Measurements from ENCODE around the gene LPP.
A peak's percentile ranks its signal among the peaks of the same experiment; 100 is the strongest.
"Not testable (repeated sequence)": the region's sequence is repeated elsewhere in the genome, so short reads cannot be mapped to it uniquely, and the experiment has no call there.

LPP gene

GRCh38 chr3:188407158-188407880 is 253.4 kb downstream of the LPP start:
- DNase-seq: peak; percentile 82

DNA sequence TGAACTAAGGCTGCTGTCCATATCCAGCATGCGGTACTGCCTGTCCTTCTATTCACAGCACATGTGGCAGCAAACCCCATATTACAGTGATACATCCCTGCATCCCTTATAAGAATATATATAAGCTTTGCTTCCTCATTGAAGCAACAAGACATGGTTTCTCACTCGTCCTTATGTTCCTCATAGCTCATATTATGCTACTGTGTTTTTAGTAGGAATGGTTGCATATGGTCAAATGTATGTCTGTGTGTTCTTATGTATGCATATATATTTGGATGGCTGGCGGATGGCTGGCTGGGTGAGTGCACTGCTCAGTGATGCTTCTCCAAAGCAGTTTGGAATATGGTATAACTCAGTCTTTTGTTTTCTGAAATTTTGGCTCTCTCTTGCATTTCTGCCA is 254.9 kb downstream of the LPP start:
- DNase-seq: no peak

GRCh38 chr3:188411750-188412149 is 257.8 kb downstream of the LPP start:
- DNase-seq: no peak

DNA sequence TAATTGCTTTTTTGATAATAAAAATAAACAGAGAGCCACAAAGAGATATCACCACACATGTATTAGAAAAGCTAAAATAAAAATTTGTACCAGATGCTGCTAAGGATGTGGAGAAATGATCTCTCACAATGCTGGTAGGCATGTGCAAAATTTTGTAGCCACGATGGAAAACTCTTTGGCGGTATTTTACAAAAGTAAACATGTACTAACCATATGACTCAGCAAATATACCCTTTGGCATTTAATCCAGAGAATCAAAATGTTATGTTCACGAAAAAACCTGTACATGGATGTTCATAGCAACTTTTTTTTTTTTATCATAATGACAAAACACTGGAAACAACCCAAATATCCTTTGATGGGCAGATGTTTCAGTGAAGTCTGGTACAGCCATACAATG is 261.2 kb downstream of the LPP start:
- peak; percentile 50 for DNase-seq

DNA sequence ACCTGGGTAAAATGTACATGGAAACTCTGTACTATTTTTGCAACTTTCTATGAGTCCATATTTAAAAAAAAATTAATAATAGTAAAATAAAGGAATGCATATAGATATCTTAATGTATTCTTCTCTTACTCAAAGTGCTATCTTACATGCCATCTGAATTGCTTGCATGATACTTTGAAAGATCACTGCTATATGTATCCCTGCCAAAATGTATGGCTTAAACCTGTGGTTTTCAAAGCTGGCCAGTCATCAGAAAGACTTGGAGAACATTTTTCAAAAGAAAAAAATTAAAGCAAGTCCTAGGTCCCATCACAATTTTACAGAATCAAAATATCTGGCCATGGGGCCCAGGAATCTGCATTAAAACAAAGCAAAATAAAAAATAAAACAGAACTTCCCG is 262.1 kb downstream of the LPP start:
- peak; percentile 79 for DNase-seq

GRCh38 chr3:188417271-188417696 is 263.3 kb downstream of the LPP start:
- no peak for DNase-seq

DNA sequence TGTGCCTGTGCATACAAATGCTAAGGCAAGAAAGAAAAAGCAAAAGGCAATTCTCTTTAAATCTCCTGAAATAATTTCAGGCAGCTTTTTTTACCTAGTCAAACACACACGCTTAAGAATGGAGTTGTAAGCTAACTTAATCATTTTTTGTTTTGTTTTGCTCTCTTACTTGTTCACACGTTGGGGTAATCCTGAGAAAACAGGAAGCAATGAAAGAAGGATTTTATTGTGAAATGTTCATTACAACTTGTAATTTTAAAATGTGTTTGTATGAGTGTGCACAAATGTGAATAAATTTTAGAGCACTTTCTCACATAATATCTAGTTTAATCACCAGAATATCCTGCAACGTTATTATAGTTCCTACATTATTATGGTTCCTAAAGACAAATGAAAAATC is 263.8 kb downstream of the LPP start:
- DNase-seq: no peak

DNA sequence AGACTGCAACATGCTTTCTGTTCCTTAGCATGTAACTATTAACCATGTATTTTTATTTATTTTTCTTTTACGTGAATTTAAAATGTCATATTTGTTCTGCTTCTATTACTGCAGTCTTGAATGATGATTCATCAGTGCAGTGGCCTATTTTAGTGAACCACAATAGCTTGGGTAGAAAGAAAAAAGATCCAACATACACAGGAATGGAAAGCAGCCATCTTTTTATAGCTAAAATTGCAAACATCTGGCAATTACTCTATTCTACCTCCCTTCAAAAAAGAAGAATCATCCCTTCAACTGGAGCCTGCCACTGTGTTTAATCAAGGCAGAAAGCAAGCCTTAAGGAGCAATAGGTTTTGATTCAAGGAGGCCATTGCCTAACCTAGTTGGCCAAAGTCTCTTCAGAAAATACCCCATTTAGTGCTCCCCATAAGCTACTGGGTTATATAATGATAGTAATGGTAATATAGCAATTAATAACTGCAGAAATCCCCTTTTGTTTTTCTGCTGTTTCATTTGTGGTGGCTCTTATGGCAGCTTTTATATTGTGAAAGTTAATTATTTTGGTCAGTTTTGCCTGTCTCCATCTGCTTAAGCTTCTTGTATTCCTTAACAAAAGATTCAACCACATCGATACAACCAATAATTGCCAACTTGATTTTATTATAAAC is 267.3 kb downstream of the LPP start:
- peak; percentile 93 for DNase-seq

DNA sequence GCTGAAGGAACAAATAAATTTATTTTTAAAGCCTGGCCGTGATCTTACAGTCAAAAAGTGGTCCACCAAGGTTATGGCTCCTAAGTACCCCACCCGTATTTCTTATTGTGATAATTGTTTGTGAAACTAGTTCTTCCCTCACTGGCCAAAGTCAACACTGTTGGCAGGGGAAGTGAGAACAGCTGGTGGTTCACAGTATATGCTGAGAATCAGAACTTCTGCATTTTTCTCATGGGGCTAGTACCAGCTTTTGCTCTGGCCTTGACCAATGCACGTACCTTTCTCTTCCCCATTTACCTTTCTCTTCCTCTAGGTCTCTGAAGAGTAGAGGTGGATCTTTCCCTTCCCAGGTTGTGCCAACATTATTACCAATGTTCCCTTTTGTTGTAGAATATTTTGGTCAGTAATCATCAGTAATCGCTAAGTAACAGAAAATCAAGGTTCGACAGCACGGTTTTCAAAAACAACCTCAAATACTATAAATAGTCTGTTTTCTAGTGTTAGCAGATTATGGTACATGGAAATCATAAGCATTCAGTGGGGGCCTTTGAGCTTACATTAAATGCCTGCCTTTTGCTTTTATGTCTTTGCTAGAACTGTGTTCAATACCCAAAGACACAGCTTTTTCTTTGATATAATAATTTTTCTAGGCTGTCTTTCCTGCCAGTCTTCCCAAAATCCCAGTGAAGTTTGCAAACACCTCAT is 268.0 kb downstream of the LPP start:
- peak; percentile 25 for DNase-seq

- DNase-seq: not testable (repeated sequence)
Observed at GRCh38 chr3:188427981-188428380, 274.0 kb downstream of the LPP start.

- DNase-seq: no peak
Observed at GRCh38 chr3:188431040-188431439, 277.1 kb downstream of the LPP start.

GRCh38 chr3:188431553-188431952 is 277.6 kb downstream of the LPP start:
- peak; percentile 72 for DNase-seq

DNA sequence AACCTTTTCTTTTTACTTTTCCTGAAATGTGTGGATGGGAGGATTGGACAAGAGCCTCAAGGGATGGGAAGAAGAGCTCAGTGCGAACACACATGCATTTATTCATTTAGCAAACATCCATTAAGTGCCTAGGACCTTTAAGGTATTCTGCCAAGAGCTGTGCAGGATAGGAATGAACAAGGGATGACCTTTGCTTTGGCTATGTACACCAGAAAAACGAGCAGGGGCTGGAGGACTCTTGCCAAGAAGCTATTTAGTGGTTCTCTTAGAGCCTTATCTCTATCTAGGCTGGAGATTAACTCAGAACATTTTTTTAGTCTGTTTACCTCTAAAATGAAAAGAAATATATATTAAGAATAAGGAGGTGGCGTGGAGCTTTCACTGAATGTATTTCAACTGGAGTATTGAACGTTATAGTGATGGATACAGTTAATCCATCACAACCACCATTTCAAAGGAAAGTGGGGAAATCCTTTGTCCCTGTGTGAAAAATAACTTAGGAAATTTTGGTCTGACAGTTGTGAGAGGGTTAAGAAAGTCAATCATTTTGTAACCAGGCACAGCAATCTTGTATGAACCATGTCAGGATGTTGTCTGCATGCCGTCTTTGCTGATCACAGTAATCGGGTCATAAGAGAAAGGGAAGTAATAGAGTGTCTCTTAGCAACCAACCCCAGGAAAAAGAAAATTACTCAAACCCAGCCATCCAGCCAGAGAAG is 279.0 kb downstream of the LPP start:
- no peak for DNase-seq

GRCh38 chr3:188433521-188434150 is 279.7 kb downstream of the LPP start:
- DNase-seq: no peak

GRCh38 chr3:188434594-188434993 is 280.6 kb downstream of the LPP start:
- peak; percentile 72 for DNase-seq

GRCh38 chr3:188435266-188435665 is 281.3 kb downstream of the LPP start:
- no peak for DNase-seq

DNA sequence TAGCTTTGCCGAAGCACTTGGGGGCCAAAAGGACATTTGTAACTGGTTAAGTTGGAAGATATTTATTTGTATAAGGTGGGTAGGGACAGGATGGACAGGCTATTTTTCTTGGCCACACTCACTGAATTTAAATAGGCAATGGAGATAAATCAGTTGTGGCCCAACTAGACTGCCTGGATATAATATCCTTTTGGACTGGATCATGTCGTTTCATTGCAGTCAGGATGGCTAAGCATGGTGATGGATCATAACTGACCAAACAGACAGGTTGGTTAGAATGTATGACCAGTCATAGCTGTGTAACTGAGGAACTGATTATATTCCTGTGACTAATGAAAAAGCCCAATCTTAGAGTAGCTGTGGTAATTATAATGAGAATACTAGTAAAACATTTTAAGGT is 284.0 kb downstream of the LPP start:
- DNase-seq: no peak

- DNase-seq: no peak
Observed at GRCh38 chr3:188439080-188439479, 285.1 kb downstream of the LPP start.

- no peak for DNase-seq
Observed at GRCh38 chr3:188440340-188440972, 286.5 kb downstream of the LPP start.

DNA sequence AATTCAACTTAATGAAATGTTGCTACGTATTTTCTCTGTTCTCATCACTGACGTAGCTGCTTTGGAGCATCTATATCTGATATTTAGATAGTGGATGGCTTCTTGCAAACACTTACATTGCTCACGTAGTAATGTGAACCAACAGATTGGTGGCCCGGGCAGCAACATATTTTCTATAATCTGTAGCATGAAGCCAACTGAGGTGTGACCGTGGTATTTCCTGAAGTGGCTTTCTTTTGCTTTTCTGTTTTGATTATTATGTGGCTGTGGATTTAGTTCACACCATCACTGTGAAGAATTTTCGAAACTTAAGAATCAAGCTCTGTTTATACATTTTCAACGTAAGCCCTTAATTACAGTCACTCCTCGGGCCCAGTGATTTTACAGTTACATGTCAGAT is 288.5 kb downstream of the LPP start:
- DNase-seq: no peak

DNA sequence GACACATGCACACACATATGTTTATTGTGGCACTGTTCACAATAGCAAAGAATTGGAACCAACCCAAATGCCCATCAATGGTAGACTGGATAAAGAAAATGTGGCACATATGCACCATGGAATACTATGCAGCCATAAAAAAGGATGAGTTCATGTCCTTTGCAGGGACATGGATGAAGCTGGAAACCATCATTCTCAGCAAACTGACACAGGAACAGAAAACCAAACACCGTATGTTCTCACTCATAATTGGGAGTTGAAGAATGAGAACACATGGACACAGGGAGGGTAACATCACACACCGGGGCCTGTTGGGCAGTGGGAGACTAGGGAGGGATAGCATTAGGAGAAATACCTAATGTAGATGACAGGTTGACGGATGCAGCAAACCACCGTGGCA is 291.2 kb downstream of the LPP start:
- not testable (repeated sequence) for DNase-seq

- DNase-seq: no peak
Observed at GRCh38 chr3:188446014-188446413, 292.1 kb downstream of the LPP start.

All from fibroblast of skin of back (primary cell).